SK-N-SH treated with all-trans-retinoic acid at 6 μM for 48 hours (cell line): ENCODE results near the gene SEMA5A.

Experiments used
- ATAC-seq: fragments of 200-7000 bp; cut with Tn5 transposase; 3 replicates; pipeline ENCODE4 v1.9.1; 2020; ENCODE audit warnings: mild to moderate bottlenecking, moderate library complexity
- ARNTL ChIP-seq: fragments of 450-650 bp; formaldehyde crosslinking; IDR thresholded peaks from 2 replicates; pipeline ENCODE4 v1.5.0; 2020; ENCODE audit warnings: low read depth, mild to moderate bottlenecking, moderate library complexity, borderline replicate concordance
- BACH2 ChIP-seq: fragments of 250-450 bp; sonication (Bioruptor Pico); IDR thresholded peaks from 2 replicates; pipeline ENCODE4 v1.9.0; 2021; ENCODE audit warnings: mild to moderate bottlenecking, borderline replicate concordance
- CSDC2 ChIP-seq: fragments of 250-450 bp; sonication (Bioruptor Pico); IDR thresholded peaks from 2 replicates; pipeline ENCODE4 v1.5.0; 2020; ENCODE audit warnings: mild to moderate bottlenecking, moderate library complexity
- CSRNP3 ChIP-seq: fragments of 250-450 bp; sonication (Bioruptor Pico); IDR thresholded peaks from 2 replicates; pipeline ENCODE4 v1.5.1; 2021; ENCODE audit warnings: mild to moderate bottlenecking, moderate library complexity
- ESRRG ChIP-seq: fragments of 250-450 bp; sonication (Bioruptor Pico); IDR thresholded peaks from 2 replicates; pipeline ENCODE4 v1.6.1; 2021; ENCODE audit warnings: mild to moderate bottlenecking
- GLIS3 ChIP-seq: fragments of 250-450 bp; sonication (Bioruptor Pico); IDR thresholded peaks from 2 replicates; pipeline ENCODE4 v1.5.0; 2020; ENCODE audit warnings: mild to moderate bottlenecking, moderate library complexity
- ISL1 ChIP-seq: fragments of 250-450 bp; sonication (Bioruptor Pico); IDR thresholded peaks from 2 replicates; pipeline ENCODE4 v2.1.2; 2022; ENCODE audit warnings: mild to moderate bottlenecking, moderate library complexity
- OSR1 ChIP-seq: fragments of 250-450 bp; sonication (Bioruptor Pico); IDR thresholded peaks from 2 replicates; pipeline ENCODE4 v1.8.0; 2022; ENCODE audit warnings: moderate library complexity, mild to moderate bottlenecking, inconsistent platforms
- PATZ1 ChIP-seq: fragments of 250-450 bp; sonication (Bioruptor Pico); IDR thresholded peaks from 2 replicates; pipeline ENCODE4 v1.8.0; 2020; ENCODE audit warnings: mild to moderate bottlenecking, moderate library complexity, borderline replicate concordance
- PPARA ChIP-seq: fragments of 250-450 bp; sonication (Bioruptor Pico); IDR thresholded peaks from 2 replicates; pipeline ENCODE4 v1.5.0; 2020; ENCODE audit warnings: mild to moderate bottlenecking, borderline replicate concordance
- RARB ChIP-seq: fragments of 250-450 bp; sonication (Bioruptor Pico); IDR thresholded peaks from 2 replicates; pipeline ENCODE4 v1.8.0; 2021; ENCODE audit warnings: mild to moderate bottlenecking, moderate library complexity
- SNAI2 ChIP-seq: fragments of 250-450 bp; sonication (Bioruptor Pico); IDR thresholded peaks from 2 replicates; pipeline ENCODE4 v1.5.0; 2020; ENCODE audit warnings: mild to moderate bottlenecking, moderate library complexity
- TCF4 ChIP-seq: fragments of 250-450 bp; sonication (Bioruptor Pico); IDR thresholded peaks from 2 replicates; pipeline ENCODE4 v1.8.0; 2021; ENCODE audit warnings: mild to moderate bottlenecking, moderate library complexity, borderline replicate concordance
- TOX ChIP-seq: fragments of 250-450 bp; sonication (Bioruptor Pico); IDR thresholded peaks from 2 replicates; pipeline ENCODE4 v1.8.0; 2021; ENCODE audit warnings: mild to moderate bottlenecking, moderate library complexity, borderline replicate concordance
- TSHZ2 ChIP-seq: fragments of 250-450 bp; sonication (Bioruptor Pico); IDR thresholded peaks from 2 replicates; pipeline ENCODE4 v1.5.0; 2020; ENCODE audit warnings: mild to moderate bottlenecking, moderate library complexity
- ZC3H10 ChIP-seq: fragments of 250-450 bp; sonication (Bioruptor Pico); IDR thresholded peaks from 2 replicates; pipeline ENCODE4 v1.5.1; 2021; ENCODE audit warnings: mild to moderate bottlenecking, moderate library complexity
- ZFP3 ChIP-seq: fragments of 250-450 bp; sonication (Bioruptor Pico); IDR thresholded peaks from 2 replicates; pipeline ENCODE4 v1.5.0; 2020; ENCODE audit warnings: mild to moderate bottlenecking, moderate library complexity
- ZFP30 ChIP-seq: fragments of 450-650 bp; formaldehyde crosslinking; IDR thresholded peaks from 2 replicates; pipeline ENCODE4 v1.5.0; 2022; ENCODE audit warnings: mild to moderate bottlenecking, moderate library complexity
- ZNF565 ChIP-seq: fragments of 450-650 bp; formaldehyde crosslinking; conservative IDR thresholded peaks from 2 replicates; pipeline ENCODE4 v1.5.0; 2020; ENCODE audit warnings: low read depth, mild to moderate bottlenecking, moderate library complexity
- ZNF70 ChIP-seq: fragments of 450-650 bp; formaldehyde crosslinking; IDR thresholded peaks from 2 replicates; pipeline ENCODE4 v1.5.0; 2020; ENCODE audit warnings: mild to moderate bottlenecking, moderate library complexity
- ZNF8 ChIP-seq: fragments of 450-650 bp; formaldehyde crosslinking; IDR thresholded peaks from 2 replicates; pipeline ENCODE4 v1.5.0; 2020; ENCODE audit warnings: mild to moderate bottlenecking, moderate library complexity
- TF ChIP-seq, protein P1 (sequence below): fragments of 250-450 bp; sonication (Bioruptor Pico); IDR thresholded peaks from 2 replicates; pipeline ENCODE4 v1.8.0; 2021; ENCODE audit warnings: low read depth, mild to moderate bottlenecking, moderate library complexity, borderline replicate concordance
- TF ChIP-seq, protein P2 (sequence below): fragments of 250-450 bp; sonication (Bioruptor Pico); IDR thresholded peaks from 2 replicates; pipeline ENCODE4 v1.5.1; 2020; ENCODE audit warnings: low read depth, mild to moderate bottlenecking, moderate library complexity

The SEMA5A gene

GRCh38 chr5:9470410-9470809 lies 75.5 kb downstream of the SEMA5A start:
- TF ChIP-seq ARNTL = no peak
- no peak for TF ChIP-seq CSDC2 (CRISPR knock-in tag)
- TF ChIP-seq PPARA (CRISPR knock-in tag) = no peak
- TF ChIP-seq TCF4 (CRISPR knock-in tag) = no peak
- no peak for TF ChIP-seq CSRNP3 (CRISPR knock-in tag)
- TF ChIP-seq PATZ1 (CRISPR knock-in tag) = no peak
- TF ChIP-seq ZNF8 (CRISPR knock-in tag) = no peak
- TF ChIP-seq, protein P1, sequence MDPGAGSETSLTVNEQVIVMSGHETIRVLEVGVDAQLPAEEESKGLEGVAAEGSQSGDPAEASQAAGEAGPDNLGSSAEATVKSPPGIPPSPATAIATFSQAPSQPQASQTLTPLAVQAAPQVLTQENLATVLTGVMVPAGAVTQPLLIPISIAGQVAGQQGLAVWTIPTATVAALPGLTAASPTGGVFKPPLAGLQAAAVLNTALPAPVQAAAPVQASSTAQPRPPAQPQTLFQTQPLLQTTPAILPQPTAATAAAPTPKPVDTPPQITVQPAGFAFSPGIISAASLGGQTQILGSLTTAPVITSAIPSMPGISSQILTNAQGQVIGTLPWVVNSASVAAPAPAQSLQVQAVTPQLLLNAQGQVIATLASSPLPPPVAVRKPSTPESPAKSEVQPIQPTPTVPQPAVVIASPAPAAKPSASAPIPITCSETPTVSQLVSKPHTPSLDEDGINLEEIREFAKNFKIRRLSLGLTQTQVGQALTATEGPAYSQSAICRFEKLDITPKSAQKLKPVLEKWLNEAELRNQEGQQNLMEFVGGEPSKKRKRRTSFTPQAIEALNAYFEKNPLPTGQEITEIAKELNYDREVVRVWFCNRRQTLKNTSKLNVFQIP (CRISPR knock-in tag) = no peak
- no peak for ATAC-seq

DNA sequence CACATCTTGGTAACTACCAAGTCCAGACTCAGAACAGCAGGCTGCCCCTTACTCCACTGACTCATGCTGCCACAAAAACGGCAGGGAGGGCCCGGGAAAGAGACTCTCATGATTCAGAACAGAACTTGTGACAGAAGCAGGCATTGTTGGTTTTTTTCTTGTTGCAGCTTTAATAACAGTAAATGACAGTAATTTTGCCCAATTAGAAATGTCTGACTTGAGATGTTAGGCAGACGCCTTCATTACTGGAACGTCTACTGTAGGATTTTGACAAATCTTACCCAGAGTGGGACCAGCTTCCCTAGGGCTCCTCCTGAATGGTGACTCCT lies 77.9 kb downstream of the SEMA5A start:
- peak; percentile 97 for ATAC-seq

More for the DNA sequence above, 77.9 kb downstream of the SEMA5A start:
- TF ChIP-seq PATZ1 (CRISPR knock-in tag) (0 out of 2 replicates have a peak, but pooled peaks have one; percentile 20), ARNTL (no peak), TOX (CRISPR knock-in tag) (peak; percentile 66), ZFP30 (no peak), ISL1 (peak; percentile 63), ESRRG (CRISPR knock-in tag) (no peak), TSHZ2 (no peak), ZNF565 (CRISPR knock-in tag) (no peak), RARB (CRISPR knock-in tag) (no peak), CSRNP3 (CRISPR knock-in tag) (no peak), ZNF8 (CRISPR knock-in tag) (no peak), TCF4 (CRISPR knock-in tag) (no peak), ZC3H10 (CRISPR knock-in tag) (peak; percentile 84), GLIS3 (CRISPR knock-in tag) (no peak), SNAI2 (CRISPR knock-in tag) (no peak), BACH2 (CRISPR knock-in tag) (no peak), PPARA (CRISPR knock-in tag) (no peak), ZFP3 (no peak), ZNF70 (CRISPR knock-in tag) (no peak), OSR1 (CRISPR knock-in tag) (no peak), CSDC2 (CRISPR knock-in tag) (no peak)
- TF ChIP-seq, protein P2, sequence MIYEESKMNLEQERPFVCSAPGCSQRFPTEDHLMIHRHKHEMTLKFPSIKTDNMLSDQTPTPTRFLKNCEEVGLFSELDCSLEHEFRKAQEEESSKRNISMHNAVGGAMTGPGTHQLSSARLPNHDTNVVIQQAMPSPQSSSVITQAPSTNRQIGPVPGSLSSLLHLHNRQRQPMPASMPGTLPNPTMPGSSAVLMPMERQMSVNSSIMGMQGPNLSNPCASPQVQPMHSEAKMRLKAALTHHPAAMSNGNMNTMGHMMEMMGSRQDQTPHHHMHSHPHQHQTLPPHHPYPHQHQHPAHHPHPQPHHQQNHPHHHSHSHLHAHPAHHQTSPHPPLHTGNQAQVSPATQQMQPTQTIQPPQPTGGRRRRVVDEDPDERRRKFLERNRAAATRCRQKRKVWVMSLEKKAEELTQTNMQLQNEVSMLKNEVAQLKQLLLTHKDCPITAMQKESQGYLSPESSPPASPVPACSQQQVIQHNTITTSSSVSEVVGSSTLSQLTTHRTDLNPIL (CRISPR knock-in tag) = no peak
- TF ChIP-seq, protein P1 (CRISPR knock-in tag) = no peak
